22Rv1 (cell line): Measurements from ENCODE around the gene CALU.

Source experiments
- CTCF ChIP-seq: fragments of 450-650 bp; IDR thresholded peaks from 2 replicates; pipeline ENCODE4 v1.5.1; 2017; ENCODE audit warnings: mild to moderate bottlenecking
- ZFX ChIP-seq: fragments of 450-650 bp; IDR thresholded peaks from 2 replicates; pipeline ENCODE4 v1.6.1; 2017; ENCODE audit warnings: antibody characterized with exemption, borderline replicate concordance

DNA sequence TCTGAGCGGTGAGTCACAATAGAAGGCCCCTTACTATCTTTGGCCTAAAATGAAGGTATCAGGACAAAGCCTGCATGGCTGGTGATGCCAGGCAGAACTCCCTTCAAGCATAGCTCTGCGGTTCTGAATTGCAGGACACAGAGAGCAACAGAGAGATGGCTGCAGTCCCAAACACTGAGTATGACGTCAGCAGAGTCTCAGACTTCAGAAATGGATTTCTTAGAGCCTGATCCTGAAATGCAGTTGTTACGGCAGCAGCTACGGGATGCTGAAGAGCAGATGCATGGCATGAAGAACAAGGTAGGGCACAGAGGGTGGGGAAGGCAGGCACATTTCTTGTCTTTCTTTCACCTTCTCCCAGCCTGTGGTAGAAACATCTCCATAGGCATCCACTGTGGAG is 66.1 kb downstream of the CALU start:
- TF ChIP-seq CTCF, result no peak
- no peak for TF ChIP-seq ZFX
